ENCODE data around the gene ARHGAP26. TPM values are rescaled to one million over a fixed set of nuclear protein-coding genes. Genes with fewer than 3 reads are reported as not detected.

ARHGAP26 gene
- total and polyA plus RNA-seq, 5 donors from 2014 or later, result 2.8 to 40.5 (median 5.4) TPM

- no peaks in the 10 kb centered on the region for H3K9me3 Mint-ChIP-seq
- no peak overlapping the region for H3K27ac ChIP-seq (ENCODE audit: insufficient read depth, low read length, poor library complexity, severe bottlenecking)
- peaks cover 0 to under 1% (median under 1%) of the 10 kb centered on the region in 4 donors for H3K4me1 Mint-ChIP-seq
- H3K36me3 Mint-ChIP-seq, result peaks cover 5% of the 10 kb centered on the region
- no peaks in the 10 kb centered on the region for H3K9me3 ChIP-seq (ENCODE audit: control insufficient read depth in 2 of 2, low read length in 2 of 2)
- ATAC-seq (ENCODE audit: low read depth in 2 of 2) (no peak), DNase-seq (no peak)
- no peak overlapping the region for H3K4me3 ChIP-seq (ENCODE audit: low read depth, low read length)
- no peaks in the 10 kb centered on the region for H3K4me1 ChIP-seq (ENCODE audit: control insufficient read depth, insufficient read depth, low read length, poor library complexity, severe bottlenecking)
- peaks cover 4% of the 10 kb centered on the region for H3K36me3 ChIP-seq (ENCODE audit: control insufficient read depth, insufficient read depth, low read length)
- no peaks in the 10 kb centered on the region for H3K27me3 ChIP-seq (ENCODE audit: control insufficient read depth, insufficient read depth, low read length)
- H3K27ac Mint-ChIP-seq, result no peak overlapping the region
- H3K4me3 Mint-ChIP-seq, result no peak overlapping the region
- no peaks in the 10 kb centered on the region for H3K27me3 Mint-ChIP-seq
These were observed 102.0 kb downstream of the ARHGAP26 start for GRCh38 chr5:142872217-142872616.

- Histone ChIP-seq H3K36me3 (ENCODE audit: control insufficient read depth, insufficient read depth, low read length) (peaks cover 4% of the 10 kb centered on the region), H3K4me3 (ENCODE audit: low read depth, low read length) (no peak overlapping the region), H3K27ac (ENCODE audit: insufficient read depth, low read length, poor library complexity, severe bottlenecking) (no peak overlapping the region), H3K9me3 (ENCODE audit: control insufficient read depth in 2 of 2, low read length in 2 of 2) (no peaks in the 10 kb centered on the region), H3K4me1 (ENCODE audit: control insufficient read depth, insufficient read depth, low read length, poor library complexity, severe bottlenecking) (no peaks in the 10 kb centered on the region), H3K27me3 (ENCODE audit: control insufficient read depth, insufficient read depth, low read length) (no peaks in the 10 kb centered on the region)
- Mint-ChIP-seq H3K4me3 (no peak overlapping the region), H3K27ac (no peak overlapping the region), H3K4me1 (no peaks in the 10 kb centered on the region), H3K9me3 (no peaks in the 10 kb centered on the region), H3K27me3 (no peaks in the 10 kb centered on the region), H3K36me3 (peaks cover 6% of the 10 kb centered on the region)
- ATAC-seq (ENCODE audit: low read depth in 2 of 2), result no peak
- DNase-seq, result no peak
These were observed 102.6 kb downstream of the ARHGAP26 start for GRCh38 chr5:142872795-142873194.

GRCh38 chr5:142873831-142874230, 103.7 kb downstream of the ARHGAP26 start:
- H3K4me1 Mint-ChIP-seq, result no peaks in the 10 kb centered on the region
- Histone ChIP-seq H3K9me3 (ENCODE audit: control insufficient read depth in 2 of 2, low read length in 2 of 2) (no peaks in the 10 kb centered on the region), H3K36me3 (ENCODE audit: control insufficient read depth, insufficient read depth, low read length) (peaks cover 4% of the 10 kb centered on the region), H3K27ac (ENCODE audit: insufficient read depth, low read length, poor library complexity, severe bottlenecking) (no peak overlapping the region), H3K4me3 (ENCODE audit: low read depth, low read length) (no peak overlapping the region), H3K27me3 (ENCODE audit: control insufficient read depth, insufficient read depth, low read length) (no peaks in the 10 kb centered on the region), H3K4me1 (ENCODE audit: control insufficient read depth, insufficient read depth, low read length, poor library complexity, severe bottlenecking) (no peaks in the 10 kb centered on the region)
- H3K9me3 Mint-ChIP-seq, result no peaks in the 10 kb centered on the region
- H3K36me3 Mint-ChIP-seq, result peaks cover 6% of the 10 kb centered on the region
- no peaks in the 10 kb centered on the region for H3K27me3 Mint-ChIP-seq
- no peak overlapping the region for H3K4me3 Mint-ChIP-seq
- ATAC-seq (ENCODE audit: low read depth in 2 of 2) (no peak), DNase-seq (no peak)
- H3K27ac Mint-ChIP-seq, result no peak overlapping the region

DNA sequence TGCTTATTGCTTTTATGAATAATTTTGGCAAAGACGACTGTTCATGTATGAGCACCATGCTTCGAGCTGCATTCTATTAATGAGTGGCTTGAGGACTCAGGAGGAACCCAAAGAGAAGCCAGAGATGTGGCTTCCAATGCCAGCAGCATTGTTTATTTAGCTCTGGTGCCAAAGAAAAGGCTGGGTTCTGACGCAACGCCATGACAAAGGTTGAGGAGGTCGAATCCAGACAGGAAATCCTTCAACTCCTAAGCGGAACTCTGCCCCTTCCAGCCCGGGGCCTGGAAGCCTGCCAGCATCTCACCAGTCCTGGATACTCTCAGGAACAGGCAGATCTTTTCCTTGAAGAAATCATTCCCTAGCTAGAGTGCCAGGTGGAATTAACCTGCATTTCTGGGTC, 104.4 kb downstream of the ARHGAP26 start:
- no peaks in the 10 kb centered on the region for H3K9me3 ChIP-seq (ENCODE audit: control insufficient read depth in 2 of 2, low read length in 2 of 2)
- H3K27me3 ChIP-seq (ENCODE audit: control insufficient read depth, insufficient read depth, low read length), result no peaks in the 10 kb centered on the region
- Mint-ChIP-seq H3K9me3 (no peaks in the 10 kb centered on the region), H3K27me3 (no peaks in the 10 kb centered on the region), H3K27ac (no peak overlapping the region), H3K4me1 (no peaks in the 10 kb centered on the region), H3K4me3 (no peak overlapping the region), H3K36me3 (peaks cover 6% of the 10 kb centered on the region)
- ATAC-seq (ENCODE audit: low read depth in 2 of 2), result no peak
- peaks cover 4% of the 10 kb centered on the region for H3K36me3 ChIP-seq (ENCODE audit: control insufficient read depth, insufficient read depth, low read length)
- DNase-seq, result no peak
- H3K4me3 ChIP-seq (ENCODE audit: low read depth, low read length), result no peak overlapping the region
- H3K4me1 ChIP-seq (ENCODE audit: control insufficient read depth, insufficient read depth, low read length, poor library complexity, severe bottlenecking), result no peaks in the 10 kb centered on the region
- H3K27ac ChIP-seq (ENCODE audit: insufficient read depth, low read length, poor library complexity, severe bottlenecking), result no peak overlapping the region

DNA sequence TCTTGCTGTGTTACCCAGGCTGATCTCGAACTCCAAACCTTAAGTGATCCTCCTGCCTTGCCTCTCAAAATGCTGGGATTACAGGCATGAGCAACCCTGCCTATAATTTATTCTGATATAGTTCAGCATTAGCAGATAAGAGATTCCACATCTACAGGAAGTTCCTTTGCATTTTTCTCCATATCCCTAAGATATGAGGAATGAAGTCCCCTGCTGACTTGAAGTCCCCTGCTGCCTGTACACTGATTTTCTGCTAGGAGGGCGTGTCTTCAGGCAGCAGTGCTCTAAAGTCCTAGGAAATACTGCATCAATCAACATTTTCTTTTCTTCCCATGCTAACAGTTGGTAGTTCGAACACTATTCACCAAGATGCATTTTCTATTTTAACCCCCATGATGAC, 105.8 kb downstream of the ARHGAP26 start:
- no peak for ATAC-seq (ENCODE audit: low read depth in 2 of 2)
- Histone ChIP-seq H3K4me1 (ENCODE audit: control insufficient read depth, insufficient read depth, low read length, poor library complexity, severe bottlenecking) (no peaks in the 10 kb centered on the region), H3K4me3 (ENCODE audit: low read depth, low read length) (no peak overlapping the region), H3K27me3 (ENCODE audit: control insufficient read depth, insufficient read depth, low read length) (no peaks in the 10 kb centered on the region), H3K9me3 (ENCODE audit: control insufficient read depth in 2 of 2, low read length in 2 of 2) (no peaks in the 10 kb centered on the region), H3K36me3 (ENCODE audit: control insufficient read depth, insufficient read depth, low read length) (peaks cover 4% of the 10 kb centered on the region), H3K27ac (ENCODE audit: insufficient read depth, low read length, poor library complexity, severe bottlenecking) (no peak overlapping the region)
- H3K36me3 Mint-ChIP-seq, result peaks cover 6% of the 10 kb centered on the region
- DNase-seq, result no peak
- H3K27me3 Mint-ChIP-seq, result no peaks in the 10 kb centered on the region
- H3K27ac Mint-ChIP-seq, result no peak overlapping the region
- no peaks in the 10 kb centered on the region for H3K4me1 Mint-ChIP-seq
- H3K4me3 Mint-ChIP-seq, result no peak overlapping the region
- H3K9me3 Mint-ChIP-seq, result no peaks in the 10 kb centered on the region

DNA sequence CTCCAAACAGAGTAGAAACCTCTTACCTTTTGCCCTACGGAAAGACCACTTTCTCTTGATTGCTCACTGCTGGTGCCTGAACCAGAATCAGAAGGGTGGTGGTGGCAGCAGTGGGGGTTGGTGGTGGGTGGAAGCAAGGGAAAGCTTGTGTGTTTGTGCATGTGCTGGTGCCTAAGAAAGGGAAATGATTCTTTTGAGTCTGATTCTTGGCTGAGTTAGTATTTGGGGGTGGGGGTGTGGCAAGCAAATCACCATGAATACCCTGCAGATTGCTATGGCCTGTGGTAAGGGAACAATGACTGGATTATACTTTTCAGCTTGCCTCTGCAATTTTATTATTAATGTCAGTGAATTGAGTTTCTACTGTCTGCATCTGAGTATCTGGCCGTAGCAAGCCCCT, 106.6 kb downstream of the ARHGAP26 start:
- no peak overlapping the region for H3K27ac Mint-ChIP-seq
- peaks cover 4% of the 10 kb centered on the region for H3K36me3 ChIP-seq (ENCODE audit: control insufficient read depth, insufficient read depth, low read length)
- no peaks in the 10 kb centered on the region for H3K4me1 Mint-ChIP-seq
- H3K36me3 Mint-ChIP-seq, result peaks cover 9% of the 10 kb centered on the region
- H3K4me3 Mint-ChIP-seq, result no peak overlapping the region
- no peak overlapping the region for H3K27ac ChIP-seq (ENCODE audit: insufficient read depth, low read length, poor library complexity, severe bottlenecking)
- H3K27me3 ChIP-seq (ENCODE audit: control insufficient read depth, insufficient read depth, low read length), result no peaks in the 10 kb centered on the region
- ATAC-seq (ENCODE audit: low read depth in 2 of 2) (no peak), DNase-seq (no peak)
- no peaks in the 10 kb centered on the region for H3K9me3 ChIP-seq (ENCODE audit: control insufficient read depth in 2 of 2, low read length in 2 of 2)
- H3K27me3 Mint-ChIP-seq, result no peaks in the 10 kb centered on the region
- H3K9me3 Mint-ChIP-seq, result no peaks in the 10 kb centered on the region
- no peak overlapping the region for H3K4me3 ChIP-seq (ENCODE audit: low read depth, low read length)
- H3K4me1 ChIP-seq (ENCODE audit: control insufficient read depth, insufficient read depth, low read length, poor library complexity, severe bottlenecking), result no peaks in the 10 kb centered on the region

GRCh38 chr5:142878111-142878510, 107.9 kb downstream of the ARHGAP26 start:
- ATAC-seq (ENCODE audit: low read depth in 2 of 2) (no peak), DNase-seq (no peak)
- Mint-ChIP-seq H3K4me1 (peaks cover 0 to 3% (median 0%) of the 10 kb centered on the region in 4 donors), H3K27me3 (no peaks in the 10 kb centered on the region), H3K27ac (no peak overlapping the region), H3K9me3 (no peaks in the 10 kb centered on the region), H3K36me3 (peaks cover 19% of the 10 kb centered on the region), H3K4me3 (no peak overlapping the region)
- H3K27ac ChIP-seq (ENCODE audit: insufficient read depth, low read length, poor library complexity, severe bottlenecking), result no peak overlapping the region
- H3K27me3 ChIP-seq (ENCODE audit: control insufficient read depth, insufficient read depth, low read length), result no peaks in the 10 kb centered on the region
- no peaks in the 10 kb centered on the region for H3K9me3 ChIP-seq (ENCODE audit: control insufficient read depth in 2 of 2, low read length in 2 of 2)
- H3K4me1 ChIP-seq (ENCODE audit: control insufficient read depth, insufficient read depth, low read length, poor library complexity, severe bottlenecking), result no peaks in the 10 kb centered on the region
- peaks cover 4% of the 10 kb centered on the region for H3K36me3 ChIP-seq (ENCODE audit: control insufficient read depth, insufficient read depth, low read length)
- no peak overlapping the region for H3K4me3 ChIP-seq (ENCODE audit: low read depth, low read length)

DNA sequence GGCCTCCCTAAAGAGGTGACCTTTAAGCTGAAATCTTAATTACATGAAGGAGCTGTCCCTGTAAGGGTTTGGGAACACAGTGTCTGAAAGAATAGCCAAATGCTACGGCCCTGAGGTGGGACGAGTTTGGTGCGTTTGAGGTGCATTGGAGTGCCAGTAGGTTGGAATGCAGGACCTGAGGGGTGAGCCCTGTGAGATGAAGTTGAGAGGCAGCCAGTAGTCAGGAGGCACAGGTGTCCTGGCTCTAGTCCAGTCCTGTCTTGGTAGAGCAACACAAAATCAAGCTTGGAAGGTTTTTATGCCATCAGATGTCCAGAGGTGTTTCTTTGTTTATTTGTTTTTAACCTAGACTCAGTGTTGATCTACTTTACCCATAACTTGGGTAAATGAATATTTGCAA, 108.5 kb downstream of the ARHGAP26 start:
- Histone ChIP-seq H3K4me1 (ENCODE audit: control insufficient read depth, insufficient read depth, low read length, poor library complexity, severe bottlenecking) (no peaks in the 10 kb centered on the region), H3K27me3 (ENCODE audit: control insufficient read depth, insufficient read depth, low read length) (no peaks in the 10 kb centered on the region), H3K4me3 (ENCODE audit: low read depth, low read length) (no peak overlapping the region), H3K36me3 (ENCODE audit: control insufficient read depth, insufficient read depth, low read length) (peaks cover 4% of the 10 kb centered on the region), H3K27ac (ENCODE audit: insufficient read depth, low read length, poor library complexity, severe bottlenecking) (no peak overlapping the region), H3K9me3 (ENCODE audit: control insufficient read depth in 2 of 2, low read length in 2 of 2) (no peaks in the 10 kb centered on the region)
- no peaks in the 10 kb centered on the region for H3K27me3 Mint-ChIP-seq
- H3K9me3 Mint-ChIP-seq, result no peaks in the 10 kb centered on the region
- no peak for ATAC-seq (ENCODE audit: low read depth in 2 of 2)
- no peak overlapping the region for H3K4me3 Mint-ChIP-seq
- no peak overlapping the region for H3K27ac Mint-ChIP-seq
- H3K4me1 Mint-ChIP-seq, result peaks cover 0 to 8% (median 2%) of the 10 kb centered on the region in 4 donors
- no peak for DNase-seq
- peaks cover 20% of the 10 kb centered on the region for H3K36me3 Mint-ChIP-seq
